HG03378 (cell line): ENCODE results near the gene MBTPS1.

ENCODE experiments used
- ATAC-seq: cut with Tn5 transposase; IDR thresholded peaks from one replicate; pipeline ENCODE4 v1.9.1; 2021; ENCODE audit warnings: mild to moderate bottlenecking, moderate library complexity; ENCODE audit not compliant: unreplicated experiment

The MBTPS1 gene

GRCh38 chr16:84040823-84041820 lies 75.6 kb downstream of the MBTPS1 start:
- no peak for ATAC-seq

GRCh38 chr16:84040226-84040822 lies 76.4 kb downstream of the MBTPS1 start:
- no peak for ATAC-seq

- ATAC-seq = no peak
Measured at GRCh38 chr16:84039696-84040095, 77.0 kb downstream of the MBTPS1 start.

- ATAC-seq = no peak
Measured at GRCh38 chr16:84038469-84038868, 78.3 kb downstream of the MBTPS1 start.

- no peak for ATAC-seq
Measured at GRCh38 chr16:84036982-84037425, 79.7 kb downstream of the MBTPS1 start.

- ATAC-seq = no peak
Measured at GRCh38 chr16:84036131-84036530, 80.6 kb downstream of the MBTPS1 start.

GRCh38 chr16:84034516-84034915 lies 82.2 kb downstream of the MBTPS1 start:
- ATAC-seq = no peak

GRCh38 chr16:84033251-84034195 lies 83.2 kb downstream of the MBTPS1 start:
- ATAC-seq = no peak

GRCh38 chr16:84032458-84033178 lies 84.1 kb downstream of the MBTPS1 start:
- ATAC-seq = no peak

- ATAC-seq = no peak
Measured at GRCh38 chr16:84031556-84031955, 85.2 kb downstream of the MBTPS1 start.

- ATAC-seq = no peak
Measured at GRCh38 chr16:84029297-84030047, 87.3 kb downstream of the MBTPS1 start.

- ATAC-seq = no peak
Measured at GRCh38 chr16:84027625-84028024, 89.1 kb downstream of the MBTPS1 start.

- ATAC-seq = no peak
Measured at GRCh38 chr16:84026606-84027005, 90.1 kb downstream of the MBTPS1 start.

- no peak for ATAC-seq
Measured at GRCh38 chr16:84024854-84025253, 91.9 kb downstream of the MBTPS1 start.

GRCh38 chr16:84022644-84023043 lies 94.1 kb downstream of the MBTPS1 start:
- no peak for ATAC-seq

- no peak for ATAC-seq
Measured at GRCh38 chr16:84021488-84021887, 95.3 kb downstream of the MBTPS1 start.

- ATAC-seq = no peak
Measured at GRCh38 chr16:84020353-84020752, 96.4 kb downstream of the MBTPS1 start.

GRCh38 chr16:84018710-84019109 lies 98.0 kb downstream of the MBTPS1 start:
- ATAC-seq = no peak

GRCh38 chr16:84016477-84016876 lies 100.3 kb downstream of the MBTPS1 start:
- no peak for ATAC-seq

GRCh38 chr16:84015399-84015798 lies 101.3 kb downstream of the MBTPS1 start:
- ATAC-seq = no peak
